Endothelial cell of umbilical vein (primary cell): Measurements from ENCODE around the gene NKD1. TPM values are rescaled to one million over a fixed set of nuclear protein-coding genes. Genes with fewer than 3 reads are reported as not detected.

Experiments used
- BruUV-seq: library from RNA; stranded (reverse); fragments of 400-500 nt; replicated peaks from 2 replicates; lab custom pipeline; 2021; lab: Mats Ljungman, UMichigan
- CTCF ChIA-PET: fragments of 300-600, 350-600 bp; sonication (Branson Sonifier 250); formaldehyde crosslinking; loops from one replicate; lab custom pipeline; 2021; ENCODE audit warnings: antibody characterized with exemption, inconsistent platforms; lab: Charles Lee
- POLR2A ChIA-PET: fragments of 300-600, 350-600 bp; sonication (Branson Sonifier 250); formaldehyde crosslinking; loops from one replicate; lab custom pipeline; 2021; ENCODE audit warnings: antibody characterized with exemption, inconsistent platforms; lab: Charles Lee
- DNase-seq: peaks from one replicate; pipeline ENCODE4 v3.0.0-alpha.2; 2011; ENCODE audit warnings: low read depth, low spot score
- FAIRE-seq: peaks from 2 replicates; lab custom pipeline; 2011; peaks lifted over from hg19 to GRCh38; lab: Jason Lieb, UNC
- H2AFZ ChIP-seq: 2 replicates; pipeline ENCODE4 v1.6.0; 2012; ENCODE audit warnings: low read depth, low read length, control low read depth, inconsistent platforms
- H3K27ac ChIP-seq: 2 replicates; pipeline ENCODE4 v1.5.1; 2011; ENCODE audit warnings: low read depth, mild to moderate bottlenecking, control low read depth, low read length, moderate library complexity; ENCODE audit not compliant: insufficient read depth
- H3K27me3 ChIP-seq, 2 experiments: 2 replicates each; pipeline versions ENCODE4 v1.6.0 to v1.6.1; 2011; ENCODE audit warnings: low read length in 2 of 2, mixed read lengths in 1 of 2; ENCODE audit not compliant: control insufficient read depth in 2 of 2, insufficient read depth in 2 of 2
- H3K36me3 ChIP-seq, 2 experiments: 2 replicates in 1 of 2; 3 replicates in 1 of 2; pipeline ENCODE4 v1.5.1; 2011; ENCODE audit warnings: low read length in 2 of 2, mild to moderate bottlenecking in 1 of 2, moderate library complexity in 1 of 2; ENCODE audit not compliant: control insufficient read depth in 2 of 2, insufficient read depth in 2 of 2; ENCODE audit errors: extremely low read depth in 1 of 2
- H3K4me1 ChIP-seq: 3 replicates; pipeline ENCODE4 v1.5.1; 2011; ENCODE audit warnings: mild to moderate bottlenecking, low read length; ENCODE audit not compliant: control insufficient read depth, insufficient read depth; ENCODE audit errors: extremely low read depth
- H3K4me2 ChIP-seq: 2 replicates; pipeline ENCODE4 v1.6.1; 2011; ENCODE audit warnings: low read length, control low read depth, mixed read lengths; ENCODE audit not compliant: insufficient read depth
- H3K4me3 ChIP-seq, 3 experiments: fragments of 200-600 bp in 1 of 3; sonication (generic), shearing (Covaris generic) in 1 of 3; replicated peaks in 1 of 3; 2 replicates each; pipeline ENCODE4 v1.5.1; 2011 to 2016; ENCODE audit warnings: control low read depth in 3 of 3, low read length in 3 of 3, mild to moderate bottlenecking in 2 of 3, inconsistent platforms in 1 of 3, low read depth in 1 of 3, moderate library complexity in 1 of 3; ENCODE audit not compliant: insufficient read depth in 1 of 3
- H3K79me2 ChIP-seq: 2 replicates; pipeline ENCODE4 v1.6.0; 2012; ENCODE audit warnings: low read length, inconsistent platforms; ENCODE audit not compliant: control insufficient read depth, insufficient read depth
- H3K9ac ChIP-seq: replicated peaks from 2 replicates; pipeline ENCODE3; 2011; ENCODE audit warnings: low read length, control low read depth; ENCODE audit not compliant: insufficient read depth; ENCODE audit errors: extremely low read depth
- H3K9me1 ChIP-seq: replicated peaks from 3 replicates; pipeline ENCODE4 v1.6.0; 2011; ENCODE audit warnings: mild to moderate bottlenecking, low read length; ENCODE audit not compliant: control insufficient read depth, insufficient read depth; ENCODE audit errors: extremely low read depth
- H3K9me3 ChIP-seq: replicated peaks from 2 replicates; pipeline ENCODE4 v1.5.1; 2012; ENCODE audit warnings: low read length, inconsistent platforms; ENCODE audit not compliant: control insufficient read depth, insufficient read depth
- H4K20me1 ChIP-seq: replicated peaks from 2 replicates; pipeline ENCODE3; 2011; ENCODE audit warnings: mild to moderate bottlenecking, low read length; ENCODE audit not compliant: control insufficient read depth, insufficient read depth; ENCODE audit errors: extremely low read depth
- CTCF ChIP-seq, 2 donors: IDR thresholded peaks; 1 replicate in 1 of 2; 2 replicates in 1 of 2; pipeline ENCODE4 v1.5.1; 2011; ENCODE audit warnings: low read length in 2 of 2, mild to moderate bottlenecking in 2 of 2, moderate library complexity in 2 of 2, control low read depth in 1 of 2, inconsistent platforms in 1 of 2, low read depth in 1 of 2; ENCODE audit not compliant: insufficient read depth in 1 of 2; ENCODE audit errors: extremely low read depth in 1 of 2
- EZH2 ChIP-seq: IDR thresholded peaks from 2 replicates; pipeline ENCODE4 v1.6.1; 2012; ENCODE audit warnings: borderline replicate concordance, low read depth, mild to moderate bottlenecking, moderate library complexity, low read length, inconsistent platforms; ENCODE audit not compliant: severe bottlenecking
- FOS ChIP-seq: IDR thresholded peaks from 2 replicates; pipeline ENCODE4 v1.6.1; 2011; ENCODE audit warnings: mild to moderate bottlenecking, low read length, moderate library complexity, borderline replicate concordance; ENCODE audit not compliant: insufficient read depth
- GATA2 ChIP-seq: IDR thresholded peaks from 2 replicates; pipeline ENCODE4 v1.7.0; 2011; ENCODE audit warnings: low read depth, mild to moderate bottlenecking, moderate library complexity, mixed read lengths, low read length; ENCODE audit not compliant: insufficient read length, insufficient read depth
- JUN ChIP-seq: IDR thresholded peaks from 2 replicates; pipeline ENCODE4 v1.6.1; 2011; ENCODE audit warnings: borderline replicate concordance, low read depth; ENCODE audit not compliant: insufficient read length, insufficient read depth
- MYC ChIP-seq: IDR thresholded peaks from one replicate; pipeline ENCODE4 v1.6.1; 2011; ENCODE audit warnings: mild to moderate bottlenecking, low read depth, low read length
- POLR2A ChIP-seq: IDR thresholded peaks from 2 replicates; pipeline ENCODE4 v1.6.1; 2012; ENCODE audit warnings: low read depth, mild to moderate bottlenecking, control low read depth, low read length
- POLR2AphosphoS5 ChIP-seq: IDR thresholded peaks from 2 replicates; pipeline ENCODE4 v1.6.1; 2012; ENCODE audit warnings: low read depth, mild to moderate bottlenecking, control low read depth, low read length, moderate library complexity; ENCODE audit not compliant: insufficient read depth
- dilution Hi-C: fragments of 300-500 bp; cut with MboI; formaldehyde crosslinking; loops from one replicate; pipeline ENCODE4 v1.15.0; 2019; ENCODE audit warnings: low sequenced_read_pairs; ENCODE audit not compliant: extremely low pct_ligation_motif_present
- intact Hi-C: fragments of 100-400 bp; cut with micrococcal nuclease; formaldehyde crosslinking; loops from one replicate; pipeline ENCODE4 v1.10.0; 2022
- polyA plus RNA-seq, 4 experiments: library from polyadenylated mRNA; depleted of rRNA in 3 of 4; stranded (reverse) in 3 of 4; unstranded in 1 of 4; fragments of >200 nt; gene quantifications; 2 replicates each; pipeline versions ENCODE4 v1.2.1 to v1.2.3, GENCODE V29; 2011 to 2012; ENCODE audit warnings: missing spikeins in 1 of 4
- total RNA-seq: library from RNA; stranded (reverse); gene quantifications from 2 replicates; pipeline ENCODE4 v1.2.3, GENCODE V29; 2021
- TF ChIP-seq, protein P1 (sequence below): IDR thresholded peaks from 2 replicates; pipeline ENCODE4 v1.6.1; 2011; ENCODE audit not compliant: insufficient read depth, insufficient read length

Gene NKD1
- total and polyA plus RNA-seq, 2 donors (not counting 3 experiments of a cell fraction or from before 2014, with no cell fraction given) = not detected

DNA sequence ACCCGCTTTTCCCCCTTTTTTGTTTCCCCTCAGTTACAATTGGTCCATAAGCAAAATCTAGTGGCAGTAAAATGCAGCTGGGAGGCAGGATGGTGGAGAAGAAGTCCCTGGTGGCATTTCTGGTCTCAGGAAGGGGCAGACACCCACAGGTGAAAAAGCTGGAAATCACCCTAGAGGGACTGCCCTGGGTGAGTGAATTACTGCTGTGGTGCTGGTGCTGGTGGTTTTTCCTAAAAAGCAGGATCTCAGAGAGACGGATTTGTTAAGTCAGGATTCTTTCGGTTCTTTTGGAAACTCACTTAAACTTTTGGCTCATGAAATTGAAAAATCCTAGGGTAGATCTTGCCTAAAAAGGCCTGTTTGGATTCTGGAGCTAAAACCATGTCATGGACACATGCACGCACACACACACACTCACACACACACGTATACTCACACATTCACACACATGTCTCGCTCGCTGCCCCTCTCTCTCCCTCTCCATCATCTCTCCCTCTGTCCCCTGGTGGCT is 65.8 kb downstream of the NKD1 start:
- H3K4me2 ChIP-seq = no peak overlapping the region
- H3K27me3 ChIP-seq = no peaks in the 10 kb centered on the region
- DNase-seq = no peak
- dilution Hi-C loops = no loop called here
- no peak overlapping the region for H3K27ac ChIP-seq
- FAIRE-seq = no peak
- BruUV-seq = no TSS peak
- H3K4me1 ChIP-seq = peaks cover 12% of the 10 kb centered on the region
- intact Hi-C loops = loop anchor here (5.0 kb wide), 1 partner anchor 53 kb away; no protein-coding TSS in a partner anchor
- no peak for TF ChIP-seq MYC
- no peak for TF ChIP-seq EZH2
- no peak for TF ChIP-seq CTCF (IDR thresholded peaks at IDR 0.05; ENCODE audit: extremely low read depth in 1 of 2, insufficient read depth in 1 of 2, low read depth in 1 of 2, low read length in 2 of 2)
- no peak for TF ChIP-seq JUN
- TF ChIP-seq POLR2A = no peak
- TF ChIP-seq GATA2 = no peak
- TF ChIP-seq, protein P1, sequence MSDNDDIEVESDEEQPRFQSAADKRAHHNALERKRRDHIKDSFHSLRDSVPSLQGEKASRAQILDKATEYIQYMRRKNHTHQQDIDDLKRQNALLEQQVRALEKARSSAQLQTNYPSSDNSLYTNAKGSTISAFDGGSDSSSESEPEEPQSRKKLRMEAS = no peak
- TF ChIP-seq FOS = no peak
- TF ChIP-seq POLR2AphosphoS5 = no peak
- no peak overlapping the region for H2AFZ ChIP-seq
- ChIA-PET POLR2A (no interaction called here), CTCF (interaction anchor here (0.7 to 1.9 kb wide), 3 partner anchors 51 to 192 kb away, joined by 3 to 8 read pairs (median 5); no protein-coding TSS in a partner anchor)
- no peaks in the 10 kb centered on the region for H3K36me3 ChIP-seq
- H3K4me3 ChIP-seq = no peak overlapping the region
- no peaks in the 10 kb centered on the region for H3K79me2 ChIP-seq
- no peaks in the 10 kb centered on the region for H3K9me3 ChIP-seq
- H4K20me1 ChIP-seq = no peaks in the 10 kb centered on the region
- no peak overlapping the region for H3K9ac ChIP-seq
- H3K9me1 ChIP-seq = no peaks in the 10 kb centered on the region
